H1 (cell line): ENCODE data around the gene PRPH2. TPM values are rescaled to one million over a fixed set of nuclear protein-coding genes. Genes with fewer than 3 reads are reported as not detected.

Source experiments
- BACH1 ChIP-seq: IDR thresholded peaks from 2 replicates; pipeline ENCODE4 v1.6.1; 2012; ENCODE audit warnings: low read length, improper control_type of control experiment
- BRCA1 ChIP-seq: IDR thresholded peaks from 2 replicates; pipeline ENCODE4 v1.6.1; 2012; ENCODE audit warnings: low read depth, low read length, improper control_type of control experiment
- KDM4A ChIP-seq: IDR thresholded peaks from one replicate; pipeline ENCODE4 v1.7.1; 2012; ENCODE audit warnings: low read depth, mild to moderate bottlenecking, moderate library complexity, low read length, inconsistent platforms; ENCODE audit not compliant: severe bottlenecking
- POU5F1 ChIP-seq: IDR thresholded peaks from 2 replicates; pipeline ENCODE4 v1.6.1; 2011; ENCODE audit warnings: low read depth, mild to moderate bottlenecking, low read length, moderate library complexity
- TAF1 ChIP-seq: IDR thresholded peaks from 2 replicates; pipeline ENCODE4 v1.6.1; 2011; ENCODE audit warnings: mild to moderate bottlenecking, low read depth, low read length
- TCF12 ChIP-seq: IDR thresholded peaks from 2 replicates; pipeline ENCODE4 v1.6.1; 2011; ENCODE audit warnings: low read depth, mild to moderate bottlenecking, low read length
- YY1 ChIP-seq: IDR thresholded peaks from 2 replicates; pipeline ENCODE4 v1.6.1; 2011; ENCODE audit warnings: low read depth, mild to moderate bottlenecking, low read length
- polyA plus RNA-seq, 7 experiments: library from polyadenylated mRNA; depleted of rRNA in 3 of 7; stranded (reverse) in 5 of 7; unstranded in 2 of 7; fragments of >200 nt in 5 of 7; fragments of 200-250 nt in 2 of 7; gene quantifications; 1 replicate in 5 of 7; 2 replicates in 1 of 7; 4 replicates in 1 of 7; pipeline versions ENCODE4 v1.2.1 to v1.2.3, GENCODE V29; 2011 to 2013; ENCODE audit warnings: missing spikeins in 2 of 7, mixed read lengths in 2 of 7
- total RNA-seq: library from RNA; stranded (reverse); fragmentation: NEBNext Ultra II Directional; extraction: Animal tissue kit (Norgen Biotek cat#: 25700); gene quantifications from 2 replicates; pipeline ENCODE4 v1.2.1, GENCODE V29; 2021
- TF ChIP-seq, protein P1 (sequence below): fragments of 300-600 bp; sonication (generic); IDR thresholded peaks from 2 replicates; pipeline ENCODE4 v1.7.1; 2012; ENCODE audit warnings: low read length, moderate library complexity, mild to moderate bottlenecking, inconsistent platforms; ENCODE audit not compliant: insufficient replicate concordance

PRPH2 gene
- total and polyA plus RNA-seq, 2 of the 8 experiments (the other 6 are each of a cell fraction or from before 2014, with no cell fraction given) = 0.23 to 0.65 TPM

DNA sequence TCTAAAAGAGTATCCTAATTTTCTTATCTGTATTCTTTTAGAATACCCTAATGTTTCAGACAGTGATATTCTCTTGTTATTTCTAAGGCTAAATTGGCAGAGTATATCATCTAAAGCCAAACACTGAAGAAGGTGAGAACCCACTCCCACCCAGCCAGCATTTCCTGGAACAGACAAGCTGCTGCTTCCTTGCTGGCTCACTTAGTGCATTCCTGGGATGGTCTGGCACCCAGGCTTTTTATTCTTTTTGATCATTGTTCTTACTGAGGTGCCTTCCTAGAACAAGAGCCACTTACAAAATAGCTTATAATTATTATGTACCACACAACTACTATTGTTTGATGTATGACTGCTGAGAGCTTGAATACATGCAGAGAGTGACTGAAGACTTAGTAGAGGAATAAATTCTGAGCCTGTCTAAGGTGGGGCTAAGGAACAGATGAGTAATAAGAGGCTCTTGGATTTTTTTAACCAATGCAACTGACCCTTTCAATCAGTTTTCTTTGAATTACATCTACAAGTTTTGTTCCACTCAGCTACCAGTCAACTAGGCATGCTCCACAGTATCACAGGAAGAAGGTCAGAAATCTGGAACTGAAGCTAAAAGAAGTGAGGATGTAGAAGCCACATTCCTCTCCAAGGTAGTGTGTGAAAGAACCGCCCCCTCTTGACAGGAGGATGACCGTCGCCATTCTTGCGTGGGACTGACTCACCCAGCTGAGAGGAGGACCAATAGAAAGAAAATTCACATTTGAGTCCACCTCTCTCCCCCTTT lies 30.1 kb downstream of the PRPH2 start (continued):
- TF ChIP-seq, protein P1, sequence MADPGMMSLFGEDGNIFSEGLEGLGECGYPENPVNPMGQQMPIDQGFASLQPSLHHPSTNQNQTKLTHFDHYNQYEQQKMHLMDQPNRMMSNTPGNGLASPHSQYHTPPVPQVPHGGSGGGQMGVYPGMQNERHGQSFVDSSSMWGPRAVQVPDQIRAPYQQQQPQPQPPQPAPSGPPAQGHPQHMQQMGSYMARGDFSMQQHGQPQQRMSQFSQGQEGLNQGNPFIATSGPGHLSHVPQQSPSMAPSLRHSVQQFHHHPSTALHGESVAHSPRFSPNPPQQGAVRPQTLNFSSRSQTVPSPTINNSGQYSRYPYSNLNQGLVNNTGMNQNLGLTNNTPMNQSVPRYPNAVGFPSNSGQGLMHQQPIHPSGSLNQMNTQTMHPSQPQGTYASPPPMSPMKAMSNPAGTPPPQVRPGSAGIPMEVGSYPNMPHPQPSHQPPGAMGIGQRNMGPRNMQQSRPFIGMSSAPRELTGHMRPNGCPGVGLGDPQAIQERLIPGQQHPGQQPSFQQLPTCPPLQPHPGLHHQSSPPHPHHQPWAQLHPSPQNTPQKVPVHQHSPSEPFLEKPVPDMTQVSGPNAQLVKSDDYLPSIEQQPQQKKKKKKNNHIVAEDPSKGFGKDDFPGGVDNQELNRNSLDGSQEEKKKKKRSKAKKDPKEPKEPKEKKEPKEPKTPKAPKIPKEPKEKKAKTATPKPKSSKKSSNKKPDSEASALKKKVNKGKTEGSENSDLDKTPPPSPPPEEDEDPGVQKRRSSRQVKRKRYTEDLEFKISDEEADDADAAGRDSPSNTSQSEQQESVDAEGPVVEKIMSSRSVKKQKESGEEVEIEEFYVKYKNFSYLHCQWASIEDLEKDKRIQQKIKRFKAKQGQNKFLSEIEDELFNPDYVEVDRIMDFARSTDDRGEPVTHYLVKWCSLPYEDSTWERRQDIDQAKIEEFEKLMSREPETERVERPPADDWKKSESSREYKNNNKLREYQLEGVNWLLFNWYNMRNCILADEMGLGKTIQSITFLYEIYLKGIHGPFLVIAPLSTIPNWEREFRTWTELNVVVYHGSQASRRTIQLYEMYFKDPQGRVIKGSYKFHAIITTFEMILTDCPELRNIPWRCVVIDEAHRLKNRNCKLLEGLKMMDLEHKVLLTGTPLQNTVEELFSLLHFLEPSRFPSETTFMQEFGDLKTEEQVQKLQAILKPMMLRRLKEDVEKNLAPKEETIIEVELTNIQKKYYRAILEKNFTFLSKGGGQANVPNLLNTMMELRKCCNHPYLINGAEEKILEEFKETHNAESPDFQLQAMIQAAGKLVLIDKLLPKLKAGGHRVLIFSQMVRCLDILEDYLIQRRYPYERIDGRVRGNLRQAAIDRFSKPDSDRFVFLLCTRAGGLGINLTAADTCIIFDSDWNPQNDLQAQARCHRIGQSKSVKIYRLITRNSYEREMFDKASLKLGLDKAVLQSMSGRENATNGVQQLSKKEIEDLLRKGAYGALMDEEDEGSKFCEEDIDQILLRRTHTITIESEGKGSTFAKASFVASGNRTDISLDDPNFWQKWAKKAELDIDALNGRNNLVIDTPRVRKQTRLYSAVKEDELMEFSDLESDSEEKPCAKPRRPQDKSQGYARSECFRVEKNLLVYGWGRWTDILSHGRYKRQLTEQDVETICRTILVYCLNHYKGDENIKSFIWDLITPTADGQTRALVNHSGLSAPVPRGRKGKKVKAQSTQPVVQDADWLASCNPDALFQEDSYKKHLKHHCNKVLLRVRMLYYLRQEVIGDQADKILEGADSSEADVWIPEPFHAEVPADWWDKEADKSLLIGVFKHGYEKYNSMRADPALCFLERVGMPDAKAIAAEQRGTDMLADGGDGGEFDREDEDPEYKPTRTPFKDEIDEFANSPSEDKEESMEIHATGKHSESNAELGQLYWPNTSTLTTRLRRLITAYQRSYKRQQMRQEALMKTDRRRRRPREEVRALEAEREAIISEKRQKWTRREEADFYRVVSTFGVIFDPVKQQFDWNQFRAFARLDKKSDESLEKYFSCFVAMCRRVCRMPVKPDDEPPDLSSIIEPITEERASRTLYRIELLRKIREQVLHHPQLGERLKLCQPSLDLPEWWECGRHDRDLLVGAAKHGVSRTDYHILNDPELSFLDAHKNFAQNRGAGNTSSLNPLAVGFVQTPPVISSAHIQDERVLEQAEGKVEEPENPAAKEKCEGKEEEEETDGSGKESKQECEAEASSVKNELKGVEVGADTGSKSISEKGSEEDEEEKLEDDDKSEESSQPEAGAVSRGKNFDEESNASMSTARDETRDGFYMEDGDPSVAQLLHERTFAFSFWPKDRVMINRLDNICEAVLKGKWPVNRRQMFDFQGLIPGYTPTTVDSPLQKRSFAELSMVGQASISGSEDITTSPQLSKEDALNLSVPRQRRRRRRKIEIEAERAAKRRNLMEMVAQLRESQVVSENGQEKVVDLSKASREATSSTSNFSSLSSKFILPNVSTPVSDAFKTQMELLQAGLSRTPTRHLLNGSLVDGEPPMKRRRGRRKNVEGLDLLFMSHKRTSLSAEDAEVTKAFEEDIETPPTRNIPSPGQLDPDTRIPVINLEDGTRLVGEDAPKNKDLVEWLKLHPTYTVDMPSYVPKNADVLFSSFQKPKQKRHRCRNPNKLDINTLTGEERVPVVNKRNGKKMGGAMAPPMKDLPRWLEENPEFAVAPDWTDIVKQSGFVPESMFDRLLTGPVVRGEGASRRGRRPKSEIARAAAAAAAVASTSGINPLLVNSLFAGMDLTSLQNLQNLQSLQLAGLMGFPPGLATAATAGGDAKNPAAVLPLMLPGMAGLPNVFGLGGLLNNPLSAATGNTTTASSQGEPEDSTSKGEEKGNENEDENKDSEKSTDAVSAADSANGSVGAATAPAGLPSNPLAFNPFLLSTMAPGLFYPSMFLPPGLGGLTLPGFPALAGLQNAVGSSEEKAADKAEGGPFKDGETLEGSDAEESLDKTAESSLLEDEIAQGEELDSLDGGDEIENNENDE = no peak
- no peak for TF ChIP-seq BACH1
- TF ChIP-seq KDM4A = no peak
- TF ChIP-seq YY1 = no peak
- TF ChIP-seq TCF12 = no peak
- no peak for TF ChIP-seq TAF1
- TF ChIP-seq BRCA1 = no peak
- no peak for TF ChIP-seq POU5F1
